Endothelial cell of umbilical vein (primary cell): ENCODE results near the gene SLC2A8. TPM values are rescaled to one million over a fixed set of nuclear protein-coding genes. Genes with fewer than 3 reads are reported as not detected.

Experiments
- BruUV-seq: library from RNA; stranded (reverse); fragments of 400-500 nt; replicated peaks from 2 replicates; lab custom pipeline; 2021; lab: Mats Ljungman, UMichigan
- CTCF ChIA-PET: fragments of 300-600, 350-600 bp; sonication (Branson Sonifier 250); formaldehyde crosslinking; loops from one replicate; lab custom pipeline; 2021; ENCODE audit warnings: antibody characterized with exemption, inconsistent platforms; lab: Charles Lee
- POLR2A ChIA-PET: fragments of 300-600, 350-600 bp; sonication (Branson Sonifier 250); formaldehyde crosslinking; loops from one replicate; lab custom pipeline; 2021; ENCODE audit warnings: antibody characterized with exemption, inconsistent platforms; lab: Charles Lee
- DNase-seq: peaks from one replicate; pipeline ENCODE4 v3.0.0-alpha.2; 2011; ENCODE audit warnings: low read depth, low spot score
- FAIRE-seq: peaks from 2 replicates; lab custom pipeline; 2011; peaks lifted over from hg19 to GRCh38; lab: Jason Lieb, UNC
- H2AFZ ChIP-seq: 2 replicates; pipeline ENCODE4 v1.6.0; 2012; ENCODE audit warnings: low read depth, low read length, control low read depth, inconsistent platforms
- H3K27ac ChIP-seq: 2 replicates; pipeline ENCODE4 v1.5.1; 2011; ENCODE audit warnings: low read depth, mild to moderate bottlenecking, control low read depth, low read length, moderate library complexity; ENCODE audit not compliant: insufficient read depth
- H3K27me3 ChIP-seq, 2 experiments: 2 replicates each; pipeline versions ENCODE4 v1.6.0 to v1.6.1; 2011; ENCODE audit warnings: low read length in 2 of 2, mixed read lengths in 1 of 2; ENCODE audit not compliant: control insufficient read depth in 2 of 2, insufficient read depth in 2 of 2
- H3K36me3 ChIP-seq, 2 experiments: 2 replicates in 1 of 2; 3 replicates in 1 of 2; pipeline ENCODE4 v1.5.1; 2011; ENCODE audit warnings: low read length in 2 of 2, mild to moderate bottlenecking in 1 of 2, moderate library complexity in 1 of 2; ENCODE audit not compliant: control insufficient read depth in 2 of 2, insufficient read depth in 2 of 2; ENCODE audit errors: extremely low read depth in 1 of 2
- H3K4me1 ChIP-seq: 3 replicates; pipeline ENCODE4 v1.5.1; 2011; ENCODE audit warnings: mild to moderate bottlenecking, low read length; ENCODE audit not compliant: control insufficient read depth, insufficient read depth; ENCODE audit errors: extremely low read depth
- H3K4me2 ChIP-seq: 2 replicates; pipeline ENCODE4 v1.6.1; 2011; ENCODE audit warnings: low read length, control low read depth, mixed read lengths; ENCODE audit not compliant: insufficient read depth
- H3K4me3 ChIP-seq, 3 experiments: fragments of 200-600 bp in 1 of 3; sonication (generic), shearing (Covaris generic) in 1 of 3; replicated peaks in 1 of 3; 2 replicates each; pipeline ENCODE4 v1.5.1; 2011 to 2016; ENCODE audit warnings: control low read depth in 3 of 3, low read length in 3 of 3, mild to moderate bottlenecking in 2 of 3, inconsistent platforms in 1 of 3, low read depth in 1 of 3, moderate library complexity in 1 of 3; ENCODE audit not compliant: insufficient read depth in 1 of 3
- H3K79me2 ChIP-seq: 2 replicates; pipeline ENCODE4 v1.6.0; 2012; ENCODE audit warnings: low read length, inconsistent platforms; ENCODE audit not compliant: control insufficient read depth, insufficient read depth
- H3K9ac ChIP-seq: replicated peaks from 2 replicates; pipeline ENCODE3; 2011; ENCODE audit warnings: low read length, control low read depth; ENCODE audit not compliant: insufficient read depth; ENCODE audit errors: extremely low read depth
- H3K9me1 ChIP-seq: replicated peaks from 3 replicates; pipeline ENCODE4 v1.6.0; 2011; ENCODE audit warnings: mild to moderate bottlenecking, low read length; ENCODE audit not compliant: control insufficient read depth, insufficient read depth; ENCODE audit errors: extremely low read depth
- H3K9me3 ChIP-seq: replicated peaks from 2 replicates; pipeline ENCODE4 v1.5.1; 2012; ENCODE audit warnings: low read length, inconsistent platforms; ENCODE audit not compliant: control insufficient read depth, insufficient read depth
- H4K20me1 ChIP-seq: replicated peaks from 2 replicates; pipeline ENCODE3; 2011; ENCODE audit warnings: mild to moderate bottlenecking, low read length; ENCODE audit not compliant: control insufficient read depth, insufficient read depth; ENCODE audit errors: extremely low read depth
- EZH2 ChIP-seq: IDR thresholded peaks from 2 replicates; pipeline ENCODE4 v1.6.1; 2012; ENCODE audit warnings: borderline replicate concordance, low read depth, mild to moderate bottlenecking, moderate library complexity, low read length, inconsistent platforms; ENCODE audit not compliant: severe bottlenecking
- FOS ChIP-seq: IDR thresholded peaks from 2 replicates; pipeline ENCODE4 v1.6.1; 2011; ENCODE audit warnings: mild to moderate bottlenecking, low read length, moderate library complexity, borderline replicate concordance; ENCODE audit not compliant: insufficient read depth
- GATA2 ChIP-seq: IDR thresholded peaks from 2 replicates; pipeline ENCODE4 v1.7.0; 2011; ENCODE audit warnings: low read depth, mild to moderate bottlenecking, moderate library complexity, mixed read lengths, low read length; ENCODE audit not compliant: insufficient read length, insufficient read depth
- JUN ChIP-seq: IDR thresholded peaks from 2 replicates; pipeline ENCODE4 v1.6.1; 2011; ENCODE audit warnings: borderline replicate concordance, low read depth; ENCODE audit not compliant: insufficient read length, insufficient read depth
- MYC ChIP-seq: IDR thresholded peaks from one replicate; pipeline ENCODE4 v1.6.1; 2011; ENCODE audit warnings: mild to moderate bottlenecking, low read depth, low read length
- POLR2A ChIP-seq: IDR thresholded peaks from 2 replicates; pipeline ENCODE4 v1.6.1; 2012; ENCODE audit warnings: low read depth, mild to moderate bottlenecking, control low read depth, low read length
- POLR2AphosphoS5 ChIP-seq: IDR thresholded peaks from 2 replicates; pipeline ENCODE4 v1.6.1; 2012; ENCODE audit warnings: low read depth, mild to moderate bottlenecking, control low read depth, low read length, moderate library complexity; ENCODE audit not compliant: insufficient read depth
- dilution Hi-C: fragments of 300-500 bp; cut with MboI; formaldehyde crosslinking; loops from one replicate; pipeline ENCODE4 v1.15.0; 2019; ENCODE audit warnings: low sequenced_read_pairs; ENCODE audit not compliant: extremely low pct_ligation_motif_present
- intact Hi-C: fragments of 100-400 bp; cut with micrococcal nuclease; formaldehyde crosslinking; loops from one replicate; pipeline ENCODE4 v1.10.0; 2022
- polyA plus RNA-seq, 4 experiments: library from polyadenylated mRNA; depleted of rRNA in 3 of 4; stranded (reverse) in 3 of 4; unstranded in 1 of 4; fragments of >200 nt; gene quantifications; 2 replicates each; pipeline versions ENCODE4 v1.2.1 to v1.2.3, GENCODE V29; 2011 to 2012; ENCODE audit warnings: missing spikeins in 1 of 4
- total RNA-seq: library from RNA; stranded (reverse); gene quantifications from 2 replicates; pipeline ENCODE4 v1.2.3, GENCODE V29; 2021
- TF ChIP-seq, protein P1 (sequence below): IDR thresholded peaks from 2 replicates; pipeline ENCODE4 v1.6.1; 2011; ENCODE audit not compliant: insufficient read depth, insufficient read length
- TF ChIP-seq, protein P2 (sequence below), 2 donors: IDR thresholded peaks; 1 replicate in 1 of 2; 2 replicates in 1 of 2; pipeline ENCODE4 v1.5.1; 2011; ENCODE audit warnings: low read length in 2 of 2, mild to moderate bottlenecking in 2 of 2, moderate library complexity in 2 of 2, control low read depth in 1 of 2, inconsistent platforms in 1 of 2, low read depth in 1 of 2; ENCODE audit not compliant: insufficient read depth in 1 of 2; ENCODE audit errors: extremely low read depth in 1 of 2

SLC2A8 gene
- total and polyA plus RNA-seq, 2 donors (not counting 3 experiments of a cell fraction or from before 2014, with no cell fraction given) = 19.3 to 26.1 TPM

GRCh38 chr9:127411122-127411521 lies 14.2 kb downstream of the SLC2A8 start:
- ChIA-PET CTCF (no interaction called here), POLR2A (no interaction called here)
- FAIRE-seq = no peak

More at GRCh38 chr9:127411122-127411521, 14.2 kb downstream of the SLC2A8 start:
- no peak overlapping the region for H3K4me2 ChIP-seq
- no peak for DNase-seq
- H3K36me3 ChIP-seq = no peaks in the 10 kb centered on the region
- TF ChIP-seq FOS (no peak), GATA2 (no peak), EZH2 (no peak), POLR2A (no peak), MYC (no peak), POLR2AphosphoS5 (no peak), JUN (no peak)
- TF ChIP-seq, protein P1, sequence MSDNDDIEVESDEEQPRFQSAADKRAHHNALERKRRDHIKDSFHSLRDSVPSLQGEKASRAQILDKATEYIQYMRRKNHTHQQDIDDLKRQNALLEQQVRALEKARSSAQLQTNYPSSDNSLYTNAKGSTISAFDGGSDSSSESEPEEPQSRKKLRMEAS = no peak
- TF ChIP-seq, protein P2, sequence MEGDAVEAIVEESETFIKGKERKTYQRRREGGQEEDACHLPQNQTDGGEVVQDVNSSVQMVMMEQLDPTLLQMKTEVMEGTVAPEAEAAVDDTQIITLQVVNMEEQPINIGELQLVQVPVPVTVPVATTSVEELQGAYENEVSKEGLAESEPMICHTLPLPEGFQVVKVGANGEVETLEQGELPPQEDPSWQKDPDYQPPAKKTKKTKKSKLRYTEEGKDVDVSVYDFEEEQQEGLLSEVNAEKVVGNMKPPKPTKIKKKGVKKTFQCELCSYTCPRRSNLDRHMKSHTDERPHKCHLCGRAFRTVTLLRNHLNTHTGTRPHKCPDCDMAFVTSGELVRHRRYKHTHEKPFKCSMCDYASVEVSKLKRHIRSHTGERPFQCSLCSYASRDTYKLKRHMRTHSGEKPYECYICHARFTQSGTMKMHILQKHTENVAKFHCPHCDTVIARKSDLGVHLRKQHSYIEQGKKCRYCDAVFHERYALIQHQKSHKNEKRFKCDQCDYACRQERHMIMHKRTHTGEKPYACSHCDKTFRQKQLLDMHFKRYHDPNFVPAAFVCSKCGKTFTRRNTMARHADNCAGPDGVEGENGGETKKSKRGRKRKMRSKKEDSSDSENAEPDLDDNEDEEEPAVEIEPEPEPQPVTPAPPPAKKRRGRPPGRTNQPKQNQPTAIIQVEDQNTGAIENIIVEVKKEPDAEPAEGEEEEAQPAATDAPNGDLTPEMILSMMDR (IDR thresholded peaks at IDR 0.05; ENCODE audit: extremely low read depth in 1 of 2, insufficient read depth in 1 of 2, low read depth in 1 of 2, low read length in 2 of 2) = no peak
- H2AFZ ChIP-seq = no peak overlapping the region
- no peaks in the 10 kb centered on the region for H3K79me2 ChIP-seq
- no peak overlapping the region for H3K27ac ChIP-seq
- BruUV-seq = no TSS peak
- no peaks in the 10 kb centered on the region for H3K4me1 ChIP-seq
- no peak overlapping the region for H3K9ac ChIP-seq
- intact Hi-C loops (no loop called here), dilution Hi-C loops (no loop called here)
- no peaks in the 10 kb centered on the region for H3K9me1 ChIP-seq
- H3K4me3 ChIP-seq = no peak overlapping the region
- H4K20me1 ChIP-seq = no peaks in the 10 kb centered on the region
- no peaks in the 10 kb centered on the region for H3K9me3 ChIP-seq
- no peaks in the 10 kb centered on the region for H3K27me3 ChIP-seq
